AG04450 (cell line): ENCODE measurements around the gene TP53INP2. TPM values are rescaled to one million over a fixed set of nuclear protein-coding genes. Genes with fewer than 3 reads are reported as not detected.

ENCODE experiments used
- CTCF ChIA-PET: fragments of 300-600, 350-600 bp; formaldehyde crosslinking; extraction: SDS; loops from one replicate; lab custom pipeline; 2022; ENCODE audit warnings: antibody characterized with exemption, inconsistent platforms; lab: Charles Lee
- POLR2A ChIA-PET: fragments of 350-600 bp; formaldehyde crosslinking; extraction: SDS; loops from one replicate; lab custom pipeline; 2021; ENCODE audit warnings: antibody characterized with exemption, inconsistent platforms; lab: Yijun Ruan, JAX
- DNase-seq: peaks from one replicate; pipeline ENCODE4 v3.0.0-alpha.2; 2011; ENCODE audit warnings: low read depth, low spot score
- H3K27ac ChIP-seq: one replicate; pipeline ENCODE4 v1.5.1; 2012; ENCODE audit warnings: low read depth, low read length, control low read depth
- H3K27me3 ChIP-seq: one replicate; pipeline ENCODE4 v1.6.0; 2012; ENCODE audit warnings: low read length; ENCODE audit not compliant: control insufficient read depth, insufficient read depth
- H3K4me3 ChIP-seq: 2 replicates; pipeline ENCODE4 v1.5.1; 2011; ENCODE audit warnings: mild to moderate bottlenecking, low read depth, low read length, control low read depth
- H3K9me3 ChIP-seq: 2 replicates; pipeline ENCODE4 v1.5.1; 2012; ENCODE audit warnings: low read length; ENCODE audit not compliant: control insufficient read depth, insufficient read depth
- CTCF ChIP-seq: IDR thresholded peaks from 2 replicates; pipeline ENCODE4 v1.5.1; 2011; ENCODE audit warnings: low read depth, low read length, control low read depth, inconsistent platforms
- polyA plus RNA-seq: library from polyadenylated mRNA; depleted of rRNA; stranded (reverse); fragments of >200 nt; gene quantifications from 2 replicates; pipeline ENCODE4 v1.2.3, GENCODE V29; 2011

Gene TP53INP2
- polyA plus RNA-seq, 1 experiment = 5.9 TPM

GRCh38 chr20:34724172-34724571, 20.0 kb downstream of the TP53INP2 start:
- Histone ChIP-seq H3K9me3 (no peaks in the 10 kb centered on the region), H3K4me3 (no peak overlapping the region), H3K27ac (no peak overlapping the region), H3K27me3 (no peaks in the 10 kb centered on the region)
- POLR2A ChIA-PET = interaction anchor here (0.6 kb wide), 2 partner anchors 8 to 816 kb away, joined by 3 to 4 read pairs; no protein-coding TSS in a partner anchor
- CTCF ChIA-PET = no interaction called here
- no peak for TF ChIP-seq CTCF
- DNase-seq = no peak

DNA sequence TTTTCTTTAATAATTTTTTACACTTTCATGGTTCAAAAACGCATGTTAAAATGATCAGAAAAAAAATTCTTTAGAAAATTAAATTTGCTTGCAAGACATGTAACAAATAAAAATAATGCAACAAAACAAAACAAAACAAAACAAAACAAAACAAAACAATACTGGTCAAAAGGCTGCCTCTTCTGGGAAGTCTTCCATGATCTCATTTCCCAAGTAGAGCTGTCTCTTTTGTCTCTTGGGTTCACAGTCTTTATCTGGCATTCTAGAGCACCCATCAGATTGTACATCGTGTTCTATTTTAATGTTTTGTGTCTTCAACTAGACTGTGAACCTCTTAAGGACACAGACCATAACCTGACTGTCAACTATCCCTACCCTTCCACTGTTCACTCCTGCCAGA, 25.3 kb downstream of the TP53INP2 start:
- H3K27me3 ChIP-seq = no peaks in the 10 kb centered on the region
- CTCF ChIA-PET = interaction anchor here (0.6 to 1.3 kb wide), 3 partner anchors 21 to 367 kb away, joined by 3 to 6 read pairs (median 3); no protein-coding TSS in a partner anchor
- no peak for DNase-seq
- POLR2A ChIA-PET = interaction anchor here (0.6 kb wide), 1 partner anchor 218 kb away, joined by 3 read pairs; no protein-coding TSS in a partner anchor
- H3K9me3 ChIP-seq = no peaks in the 10 kb centered on the region
- no peak overlapping the region for H3K27ac ChIP-seq
- TF ChIP-seq CTCF = no peak
- no peak overlapping the region for H3K4me3 ChIP-seq

- ChIA-PET CTCF (interaction anchor here (1.3 kb wide), 1 partner anchor 38 kb away, joined by 3 read pairs; no protein-coding TSS in a partner anchor), POLR2A (interaction anchor here (1.2 kb wide), 1 partner anchor 19 kb away, joined by 3 read pairs; no protein-coding TSS in a partner anchor)
- no peaks in the 10 kb centered on the region for H3K9me3 ChIP-seq
- H3K27ac ChIP-seq = no peak overlapping the region
- no peak for TF ChIP-seq CTCF
- DNase-seq = no peak
- H3K27me3 ChIP-seq = no peaks in the 10 kb centered on the region
- no peak overlapping the region for H3K4me3 ChIP-seq
Observed at GRCh38 chr20:34732523-34732922, 28.4 kb downstream of the TP53INP2 start.

DNA sequence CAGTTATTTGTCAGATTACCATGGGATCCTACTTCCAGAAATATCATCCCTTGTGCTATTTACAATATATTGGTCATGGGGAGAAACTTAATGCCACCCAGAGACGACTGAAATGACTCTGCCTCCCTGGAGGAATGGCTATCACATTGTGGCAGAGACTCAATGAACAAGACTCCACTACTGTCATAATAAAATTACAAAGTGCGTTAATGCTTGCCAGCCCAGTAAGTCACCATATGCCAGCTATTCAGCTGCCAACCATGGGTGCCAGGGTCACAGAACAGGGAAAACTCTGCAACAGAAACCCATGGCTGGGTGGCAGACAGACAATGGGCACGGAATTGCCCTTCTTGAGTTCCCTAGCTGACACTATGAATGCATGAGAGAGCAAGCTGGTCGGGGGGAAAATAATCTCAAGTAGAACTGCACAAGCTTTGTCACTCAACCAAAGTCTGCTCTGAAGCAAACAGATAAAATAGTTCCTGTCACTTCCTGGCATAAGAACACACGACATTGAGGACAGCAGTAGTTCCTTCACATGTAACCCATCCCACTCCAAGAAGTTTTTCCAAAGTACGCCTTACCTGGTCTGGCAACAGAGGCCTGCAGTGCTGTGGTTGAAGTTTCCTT, 32.1 kb downstream of the TP53INP2 start:
- CTCF ChIA-PET = no interaction called here
- no peak for DNase-seq
- TF ChIP-seq CTCF = no peak

GRCh38 chr20:34743039-34743438, 38.9 kb downstream of the TP53INP2 start:
- Histone ChIP-seq H3K9me3 (no peaks in the 10 kb centered on the region), H3K4me3 (no peak overlapping the region), H3K27ac (no peak overlapping the region), H3K27me3 (no peaks in the 10 kb centered on the region)
- no peak for DNase-seq
- ChIA-PET CTCF (no interaction called here), POLR2A (no interaction called here)
- no peak for TF ChIP-seq CTCF

More for the DNA sequence above, 32.1 kb downstream of the TP53INP2 start:
- H3K27ac ChIP-seq = no peak overlapping the region
- no peaks in the 10 kb centered on the region for H3K9me3 ChIP-seq
- no peak overlapping the region for H3K4me3 ChIP-seq
- no peaks in the 10 kb centered on the region for H3K27me3 ChIP-seq
- POLR2A ChIA-PET = no interaction called here
